Measurements from ENCODE around the gene SFMBT2. TPM values are rescaled to one million over a fixed set of nuclear protein-coding genes. Genes with fewer than 3 reads are reported as not detected.

Gene SFMBT2
- total RNA-seq, 1 experiment from 2014 or later = 1.8 TPM

- Histone ChIP-seq H3K4me3 (ENCODE audit: insufficient read depth, low read depth, low read length) (no peak overlapping the region), H3K27me3 (ENCODE audit: control insufficient read depth, insufficient read depth, low read length) (no peaks in the 10 kb centered on the region), H3K36me3 (replicated peaks; ENCODE audit: control insufficient read depth, insufficient read depth, low read length) (no peaks in the 10 kb centered on the region)
- DNase-seq = no peak
Observed at GRCh38 chr10:7350541-7351195, 60.2 kb downstream of the SFMBT2 start.

GRCh38 chr10:7345717-7346116, 65.1 kb downstream of the SFMBT2 start:
- no peak for DNase-seq
- Histone ChIP-seq H3K36me3 (replicated peaks; ENCODE audit: control insufficient read depth, insufficient read depth, low read length) (no peaks in the 10 kb centered on the region), H3K4me3 (ENCODE audit: insufficient read depth, low read depth, low read length) (no peak overlapping the region), H3K27me3 (ENCODE audit: control insufficient read depth, insufficient read depth, low read length) (no peaks in the 10 kb centered on the region)

GRCh38 chr10:7343040-7343439, 67.8 kb downstream of the SFMBT2 start:
- H3K4me3 ChIP-seq (ENCODE audit: insufficient read depth, low read depth, low read length) = no peak overlapping the region
- H3K36me3 ChIP-seq (replicated peaks; ENCODE audit: control insufficient read depth, insufficient read depth, low read length) = no peaks in the 10 kb centered on the region
- H3K27me3 ChIP-seq (ENCODE audit: control insufficient read depth, insufficient read depth, low read length) = no peaks in the 10 kb centered on the region
- no peak for DNase-seq

- no peak for DNase-seq
- Histone ChIP-seq H3K36me3 (replicated peaks; ENCODE audit: control insufficient read depth, insufficient read depth, low read length) (no peaks in the 10 kb centered on the region), H3K4me3 (ENCODE audit: insufficient read depth, low read depth, low read length) (no peak overlapping the region), H3K27me3 (ENCODE audit: control insufficient read depth, insufficient read depth, low read length) (no peaks in the 10 kb centered on the region)
Observed at GRCh38 chr10:7340179-7340874, 70.5 kb downstream of the SFMBT2 start.

- Histone ChIP-seq H3K4me3 (ENCODE audit: insufficient read depth, low read depth, low read length) (no peak overlapping the region), H3K36me3 (replicated peaks; ENCODE audit: control insufficient read depth, insufficient read depth, low read length) (no peaks in the 10 kb centered on the region), H3K27me3 (ENCODE audit: control insufficient read depth, insufficient read depth, low read length) (no peaks in the 10 kb centered on the region)
- DNase-seq = no peak
Observed at GRCh38 chr10:7339510-7339909, 71.3 kb downstream of the SFMBT2 start.

- Histone ChIP-seq H3K27me3 (ENCODE audit: control insufficient read depth, insufficient read depth, low read length) (no peaks in the 10 kb centered on the region), H3K4me3 (ENCODE audit: insufficient read depth, low read depth, low read length) (no peak overlapping the region), H3K36me3 (replicated peaks; ENCODE audit: control insufficient read depth, insufficient read depth, low read length) (no peaks in the 10 kb centered on the region)
- no peak for DNase-seq
Observed at GRCh38 chr10:7338469-7338868, 72.4 kb downstream of the SFMBT2 start.

GRCh38 chr10:7337431-7338171, 73.2 kb downstream of the SFMBT2 start:
- Histone ChIP-seq H3K36me3 (replicated peaks; ENCODE audit: control insufficient read depth, insufficient read depth, low read length) (no peaks in the 10 kb centered on the region), H3K27me3 (ENCODE audit: control insufficient read depth, insufficient read depth, low read length) (no peaks in the 10 kb centered on the region), H3K4me3 (ENCODE audit: insufficient read depth, low read depth, low read length) (no peak overlapping the region)
- DNase-seq = no peak

GRCh38 chr10:7335977-7336376, 74.9 kb downstream of the SFMBT2 start:
- no peak for DNase-seq
- Histone ChIP-seq H3K4me3 (ENCODE audit: insufficient read depth, low read depth, low read length) (no peak overlapping the region), H3K27me3 (ENCODE audit: control insufficient read depth, insufficient read depth, low read length) (no peaks in the 10 kb centered on the region), H3K36me3 (replicated peaks; ENCODE audit: control insufficient read depth, insufficient read depth, low read length) (no peaks in the 10 kb centered on the region)

GRCh38 chr10:7334642-7334964, 76.2 kb downstream of the SFMBT2 start:
- Histone ChIP-seq H3K36me3 (replicated peaks; ENCODE audit: control insufficient read depth, insufficient read depth, low read length) (no peaks in the 10 kb centered on the region), H3K27me3 (ENCODE audit: control insufficient read depth, insufficient read depth, low read length) (no peaks in the 10 kb centered on the region), H3K4me3 (ENCODE audit: insufficient read depth, low read depth, low read length) (no peak overlapping the region)
- peak; percentile 37 for DNase-seq

GRCh38 chr10:7333961-7334641, 76.7 kb downstream of the SFMBT2 start:
- H3K4me3 ChIP-seq (ENCODE audit: insufficient read depth, low read depth, low read length) = no peak overlapping the region
- no peaks in the 10 kb centered on the region for H3K36me3 ChIP-seq (replicated peaks; ENCODE audit: control insufficient read depth, insufficient read depth, low read length)
- H3K27me3 ChIP-seq (ENCODE audit: control insufficient read depth, insufficient read depth, low read length) = no peaks in the 10 kb centered on the region
- DNase-seq = peak; percentile 53

- H3K4me3 ChIP-seq (ENCODE audit: insufficient read depth, low read depth, low read length) = no peak overlapping the region
- no peaks in the 10 kb centered on the region for H3K36me3 ChIP-seq (replicated peaks; ENCODE audit: control insufficient read depth, insufficient read depth, low read length)
- no peak for DNase-seq
- H3K27me3 ChIP-seq (ENCODE audit: control insufficient read depth, insufficient read depth, low read length) = no peaks in the 10 kb centered on the region
Observed at GRCh38 chr10:7329219-7329618, 81.6 kb downstream of the SFMBT2 start.

- Histone ChIP-seq H3K27me3 (ENCODE audit: control insufficient read depth, insufficient read depth, low read length) (no peaks in the 10 kb centered on the region), H3K4me3 (ENCODE audit: insufficient read depth, low read depth, low read length) (no peak overlapping the region), H3K36me3 (replicated peaks; ENCODE audit: control insufficient read depth, insufficient read depth, low read length) (no peaks in the 10 kb centered on the region)
- DNase-seq = no peak
Observed at GRCh38 chr10:7327885-7328284, 82.9 kb downstream of the SFMBT2 start.

- no peaks in the 10 kb centered on the region for H3K27me3 ChIP-seq (ENCODE audit: control insufficient read depth, insufficient read depth, low read length)
- H3K4me3 ChIP-seq (ENCODE audit: insufficient read depth, low read depth, low read length) = no peak overlapping the region
- H3K36me3 ChIP-seq (replicated peaks; ENCODE audit: control insufficient read depth, insufficient read depth, low read length) = no peaks in the 10 kb centered on the region
- DNase-seq = no peak
Observed at GRCh38 chr10:7322623-7323022, 88.2 kb downstream of the SFMBT2 start.

- Histone ChIP-seq H3K36me3 (replicated peaks; ENCODE audit: control insufficient read depth, insufficient read depth, low read length) (no peaks in the 10 kb centered on the region), H3K27me3 (ENCODE audit: control insufficient read depth, insufficient read depth, low read length) (no peaks in the 10 kb centered on the region), H3K4me3 (ENCODE audit: insufficient read depth, low read depth, low read length) (no peak overlapping the region)
- DNase-seq = no peak
Observed at GRCh38 chr10:7320072-7320471, 90.8 kb downstream of the SFMBT2 start.

- no peak for DNase-seq
Observed at GRCh38 chr10:7319632-7320031, 91.2 kb downstream of the SFMBT2 start.

More at GRCh38 chr10:7319632-7320031, 91.2 kb downstream of the SFMBT2 start:
- Histone ChIP-seq H3K36me3 (replicated peaks; ENCODE audit: control insufficient read depth, insufficient read depth, low read length) (no peaks in the 10 kb centered on the region), H3K4me3 (ENCODE audit: insufficient read depth, low read depth, low read length) (no peak overlapping the region), H3K27me3 (ENCODE audit: control insufficient read depth, insufficient read depth, low read length) (no peaks in the 10 kb centered on the region)

Measured in H7 (cell line).